HG03575 (cell line): ENCODE data around the gene ZRANB3.
"Not testable (repeated sequence)": the region's sequence is repeated elsewhere in the genome, so short reads cannot be mapped to it uniquely, and the experiment has no call there.

Experiments
- ATAC-seq: cut with Tn5 transposase; IDR thresholded peaks from one replicate; pipeline ENCODE4 v1.9.1; 2021; ENCODE audit not compliant: unreplicated experiment, insufficient number of reproducible peaks, low FRiP score; ENCODE audit errors: extremely low read depth

Gene ZRANB3

GRCh38 chr2:135162377-135162776 is 368.6 kb downstream of the ZRANB3 start:
- no peak for ATAC-seq

- ATAC-seq, result no peak
These were observed 371.8 kb downstream of the ZRANB3 start for GRCh38 chr2:135159191-135159590.

- ATAC-seq, result no peak
These were observed 373.2 kb downstream of the ZRANB3 start for GRCh38 chr2:135157856-135158255.

- no peak for ATAC-seq
These were observed 376.1 kb downstream of the ZRANB3 start for GRCh38 chr2:135154962-135155361.

GRCh38 chr2:135152361-135152760 is 378.7 kb downstream of the ZRANB3 start:
- no peak for ATAC-seq

- no peak for ATAC-seq
These were observed 379.4 kb downstream of the ZRANB3 start for GRCh38 chr2:135151615-135152014.

GRCh38 chr2:135150725-135151124 is 380.3 kb downstream of the ZRANB3 start:
- ATAC-seq, result no peak

GRCh38 chr2:135149251-135149650 is 381.8 kb downstream of the ZRANB3 start:
- no peak for ATAC-seq

GRCh38 chr2:135144343-135144742 is 386.7 kb downstream of the ZRANB3 start:
- ATAC-seq, result no peak

- ATAC-seq, result no peak
These were observed 388.7 kb downstream of the ZRANB3 start for GRCh38 chr2:135142323-135142722.

- ATAC-seq, result no peak
These were observed 390.4 kb downstream of the ZRANB3 start for GRCh38 chr2:135140606-135141005.

GRCh38 chr2:135132314-135132713 is 398.7 kb downstream of the ZRANB3 start:
- ATAC-seq, result no peak

- no peak for ATAC-seq
These were observed 400.3 kb downstream of the ZRANB3 start for GRCh38 chr2:135130751-135131150.

- no peak for ATAC-seq
These were observed 405.1 kb downstream of the ZRANB3 start for GRCh38 chr2:135125940-135126339.

- ATAC-seq, result no peak
These were observed 405.8 kb downstream of the ZRANB3 start for GRCh38 chr2:135124924-135125886.

- ATAC-seq, result not testable (repeated sequence)
These were observed 409.4 kb downstream of the ZRANB3 start for GRCh38 chr2:135121658-135122039.

- ATAC-seq, result no peak
These were observed 409.9 kb downstream of the ZRANB3 start for GRCh38 chr2:135121016-135121657.

- ATAC-seq, result no peak
These were observed 411.4 kb downstream of the ZRANB3 start for GRCh38 chr2:135119582-135119981.

- no peak for ATAC-seq
These were observed 417.7 kb downstream of the ZRANB3 start for GRCh38 chr2:135113322-135113721.
